Forelimb muscle (tissue), 1 donor: Measurements from ENCODE around the gene MLLT1. TPM values are rescaled to one million over a fixed set of nuclear protein-coding genes. Genes with fewer than 3 reads are reported as not detected.
"Not testable (repeated sequence)": the region's sequence is repeated elsewhere in the genome, so short reads cannot be mapped to it uniquely, and the experiment has no call there.

Source experiments
- DNase-seq: peaks from one replicate; pipeline ENCODE4 v3.0.0-alpha.2; 2013; ENCODE audit warnings: low read depth
- polyA plus RNA-seq: library from polyadenylated mRNA; unstranded; fragments of 120-200 nt; gene quantifications from one replicate; pipeline ENCODE4 v1.2.1, GENCODE V29; 2013; ENCODE audit not compliant: insufficient read length

MLLT1 gene
- polyA plus RNA-seq = 46.1 TPM

GRCh38 chr19:6279931-6280591, at the start of gene MLLT1:
Gene MLLT1, minus strand, starts transcription at chr19:6279975. Its CDS starts 191 bp downstream, at chr19:6279784.
- peak; percentile 84 for DNase-seq

- no peak for DNase-seq
Measured at GRCh38 chr19:6326815-6327214, 47.0 kb upstream of the MLLT1 start.

- no peak for DNase-seq
Measured at GRCh38 chr19:6325614-6326013, 45.8 kb upstream of the MLLT1 start.

GRCh38 chr19:6324757-6325156, 45.0 kb upstream of the MLLT1 start:
- no peak for DNase-seq

- no peak for DNase-seq
Measured at GRCh38 chr19:6322284-6322683, 42.5 kb upstream of the MLLT1 start.

- DNase-seq = no peak
Measured at GRCh38 chr19:6319376-6319775, 39.6 kb upstream of the MLLT1 start.

GRCh38 chr19:6318772-6319171, 39.0 kb upstream of the MLLT1 start:
- no peak for DNase-seq

GRCh38 chr19:6315646-6316045, 35.9 kb upstream of the MLLT1 start:
- not testable (repeated sequence) for DNase-seq

GRCh38 chr19:6313398-6313969, 33.7 kb upstream of the MLLT1 start:
- no peak for DNase-seq

GRCh38 chr19:6312018-6312417, 32.2 kb upstream of the MLLT1 start:
- no peak for DNase-seq

GRCh38 chr19:6298413-6298812, 18.6 kb upstream of the MLLT1 start:
- DNase-seq = no peak

GRCh38 chr19:6297202-6297601, 17.4 kb upstream of the MLLT1 start:
- no peak for DNase-seq

- no peak for DNase-seq
Measured at GRCh38 chr19:6292006-6292405, 12.2 kb upstream of the MLLT1 start.

- DNase-seq = no peak
Measured at GRCh38 chr19:6288737-6289136, 9.0 kb upstream of the MLLT1 start.

- DNase-seq = no peak
Measured at GRCh38 chr19:6287269-6287885, 7.6 kb upstream of the MLLT1 start.

GRCh38 chr19:6286676-6287075, 6.9 kb upstream of the MLLT1 start:
- no peak for DNase-seq

GRCh38 chr19:6282393-6282792, 2.6 kb upstream of the MLLT1 start:
- DNase-seq = not testable (repeated sequence)

- DNase-seq = no peak
Measured at GRCh38 chr19:6279620-6279930, 200 bp downstream of the MLLT1 start.

GRCh38 chr19:6278740-6279619, 795 bp downstream of the MLLT1 start:
- DNase-seq = no peak

- DNase-seq = no peak
Measured at GRCh38 chr19:6278051-6278450, 1.7 kb downstream of the MLLT1 start.

GRCh38 chr19:6276447-6276846, 3.3 kb downstream of the MLLT1 start:
- no peak for DNase-seq

- DNase-seq = no peak
Measured at GRCh38 chr19:6275170-6275744, 4.5 kb downstream of the MLLT1 start.
